Left ventricle myocardium inferior (tissue), 1 donor: ENCODE results near the gene ANKRD40. TPM values are rescaled to one million over a fixed set of nuclear protein-coding genes. Genes with fewer than 3 reads are reported as not detected.

Experiments used
- DNase-seq: peaks from one replicate; pipeline ENCODE4 v3.0.0-alpha.2; 2020
- H3K27ac ChIP-seq: fragments of 200-600 bp; replicated peaks from 2 replicates; pipeline ENCODE4 v1.8.0; 2021
- H3K27me3 ChIP-seq: fragments of 200-600 bp; 2 replicates; pipeline ENCODE4 v1.8.0; 2021; ENCODE audit warnings: low read depth
- H3K36me3 ChIP-seq: fragments of 200-600 bp; 2 replicates; pipeline ENCODE4 v1.8.0; 2021
- H3K4me1 ChIP-seq: fragments of 200-600 bp; 2 replicates; pipeline ENCODE4 v1.8.0; 2021
- H3K4me3 ChIP-seq: fragments of 200-600 bp; 2 replicates; pipeline ENCODE4 v1.8.0; 2021; ENCODE audit warnings: mild to moderate bottlenecking, moderate library complexity
- H3K9me3 ChIP-seq: fragments of 200-600 bp; replicated peaks from 2 replicates; pipeline ENCODE4 v1.8.0; 2021
- intact Hi-C: fragments of 100-400 bp; cut with micrococcal nuclease; formaldehyde crosslinking; loops from one replicate; pipeline ENCODE4 v1.11.0; 2022
- long read RNA-seq: library from polyadenylated mRNA; unstranded; transcript quantifications from one replicate; pipeline ENCODE4 v2.0.0, GENCODE V29; 2021
- total RNA-seq: library from RNA; stranded (reverse); fragmentation: NEBNext Ultra II Directional; extraction: Animal tissue kit (Norgen Biotek cat#: 25700); gene quantifications from one replicate; pipeline ENCODE4 v1.2.1, GENCODE V29; 2021
- TF ChIP-seq, protein P1 (sequence below): fragments of 200-600 bp; IDR thresholded peaks from 2 replicates; pipeline ENCODE4 v1.8.0; 2021; ENCODE audit warnings: antibody characterized with exemption, mild to moderate bottlenecking, borderline replicate concordance
- donor health status: DM: no; HTN: yes; CAD: no; lungs with severe emphysema.

The ANKRD40 gene, protein sequence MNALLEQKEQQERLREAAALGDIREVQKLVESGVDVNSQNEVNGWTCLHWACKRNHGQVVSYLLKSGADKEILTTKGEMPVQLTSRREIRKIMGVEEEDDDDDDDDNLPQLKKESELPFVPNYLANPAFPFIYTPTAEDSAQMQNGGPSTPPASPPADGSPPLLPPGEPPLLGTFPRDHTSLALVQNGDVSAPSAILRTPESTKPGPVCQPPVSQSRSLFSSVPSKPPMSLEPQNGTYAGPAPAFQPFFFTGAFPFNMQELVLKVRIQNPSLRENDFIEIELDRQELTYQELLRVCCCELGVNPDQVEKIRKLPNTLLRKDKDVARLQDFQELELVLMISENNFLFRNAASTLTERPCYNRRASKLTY
- total RNA-seq: 53.1 TPM
- long read RNA-seq, full-length matches to known transcripts: 57 of 76 reads
- long read RNA-seq, partial matches to known transcripts: 11 of 76 reads
- long read RNA-seq, other reads (novel, unspliced or antisense): 8 of 76 reads

DNA sequence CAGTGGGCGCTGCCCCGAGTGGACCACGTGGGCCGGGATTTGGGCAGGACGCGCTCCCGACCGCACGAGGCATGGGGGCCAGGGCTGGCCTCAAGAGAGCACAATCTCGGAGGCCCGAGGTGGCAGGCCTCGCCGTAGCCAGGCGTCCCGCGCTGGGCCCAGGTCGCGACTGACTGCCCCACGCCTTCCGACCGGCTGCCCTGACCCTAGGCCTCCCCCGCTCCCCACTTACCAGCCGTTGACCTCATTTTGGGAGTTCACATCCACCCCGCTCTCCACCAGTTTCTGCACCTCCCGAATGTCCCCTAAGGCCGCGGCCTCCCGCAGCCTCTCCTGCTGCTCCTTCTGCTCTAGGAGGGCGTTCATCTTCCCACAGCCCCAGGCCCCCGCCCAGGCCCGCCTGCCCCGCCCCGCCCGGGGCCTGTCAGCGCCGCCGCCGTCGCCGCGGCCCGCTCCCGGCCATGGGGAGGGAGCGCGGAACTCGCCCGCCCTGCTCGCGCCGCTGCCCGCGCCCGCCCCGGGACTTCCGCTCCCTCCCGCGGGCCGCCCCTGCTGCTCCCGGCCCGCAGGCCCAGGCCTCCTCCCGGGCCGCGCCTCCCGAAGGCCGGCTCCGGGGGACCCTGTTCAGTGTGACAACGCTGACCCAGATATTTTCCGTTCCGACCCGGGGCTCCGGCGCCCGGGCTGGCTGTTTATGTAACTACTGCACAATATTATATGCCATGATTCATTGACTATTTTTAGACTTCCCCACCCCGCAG is at the start of gene ANKRD40:
Gene ANKRD40 (minus strand): TSS at position 626 of the 761 bp plus-strand sequence. CDS start 260 bp downstream, at position 366.
- Histone ChIP-seq H3K4me1 (peaks cover 70% of the 10 kb centered on the region), H3K4me3 (peak within 1 kb of the TSS; percentile 88), H3K9me3 (no peaks in the 10 kb centered on the region), H3K27ac (peak within 1 kb of the TSS; percentile 97), H3K27me3 (no peaks in the 10 kb centered on the region), H3K36me3 (peaks cover 14% of the 10 kb centered on the region)
- TF ChIP-seq, protein P1, sequence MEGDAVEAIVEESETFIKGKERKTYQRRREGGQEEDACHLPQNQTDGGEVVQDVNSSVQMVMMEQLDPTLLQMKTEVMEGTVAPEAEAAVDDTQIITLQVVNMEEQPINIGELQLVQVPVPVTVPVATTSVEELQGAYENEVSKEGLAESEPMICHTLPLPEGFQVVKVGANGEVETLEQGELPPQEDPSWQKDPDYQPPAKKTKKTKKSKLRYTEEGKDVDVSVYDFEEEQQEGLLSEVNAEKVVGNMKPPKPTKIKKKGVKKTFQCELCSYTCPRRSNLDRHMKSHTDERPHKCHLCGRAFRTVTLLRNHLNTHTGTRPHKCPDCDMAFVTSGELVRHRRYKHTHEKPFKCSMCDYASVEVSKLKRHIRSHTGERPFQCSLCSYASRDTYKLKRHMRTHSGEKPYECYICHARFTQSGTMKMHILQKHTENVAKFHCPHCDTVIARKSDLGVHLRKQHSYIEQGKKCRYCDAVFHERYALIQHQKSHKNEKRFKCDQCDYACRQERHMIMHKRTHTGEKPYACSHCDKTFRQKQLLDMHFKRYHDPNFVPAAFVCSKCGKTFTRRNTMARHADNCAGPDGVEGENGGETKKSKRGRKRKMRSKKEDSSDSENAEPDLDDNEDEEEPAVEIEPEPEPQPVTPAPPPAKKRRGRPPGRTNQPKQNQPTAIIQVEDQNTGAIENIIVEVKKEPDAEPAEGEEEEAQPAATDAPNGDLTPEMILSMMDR: no peak
- intact Hi-C loops: no loop called here
- DNase-seq: peak; percentile 90

DNA sequence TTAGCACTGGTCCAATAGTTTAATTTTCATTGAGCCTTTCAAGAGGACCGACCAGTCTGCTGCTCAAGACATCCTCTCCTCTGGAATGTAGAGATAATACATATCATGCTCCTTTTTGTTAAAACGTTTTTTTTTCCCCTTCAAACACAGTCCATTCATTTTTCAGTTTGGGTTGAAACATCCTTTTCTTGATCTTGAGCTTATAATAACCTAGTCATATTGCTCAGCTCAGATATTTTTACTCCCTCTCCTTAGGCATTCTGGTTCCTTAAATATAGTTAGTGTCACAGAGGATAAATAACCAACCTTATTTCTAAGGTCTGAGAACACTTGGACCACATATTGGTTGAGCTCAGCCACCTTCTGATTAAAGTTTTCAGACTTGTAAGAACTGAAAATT is 46.8 kb upstream of the ANKRD40 start:
- intact Hi-C loops: no loop called here
- TF ChIP-seq, protein P1: no peak
- peaks cover 60% of the 10 kb centered on the region for H3K36me3 ChIP-seq

DNA sequence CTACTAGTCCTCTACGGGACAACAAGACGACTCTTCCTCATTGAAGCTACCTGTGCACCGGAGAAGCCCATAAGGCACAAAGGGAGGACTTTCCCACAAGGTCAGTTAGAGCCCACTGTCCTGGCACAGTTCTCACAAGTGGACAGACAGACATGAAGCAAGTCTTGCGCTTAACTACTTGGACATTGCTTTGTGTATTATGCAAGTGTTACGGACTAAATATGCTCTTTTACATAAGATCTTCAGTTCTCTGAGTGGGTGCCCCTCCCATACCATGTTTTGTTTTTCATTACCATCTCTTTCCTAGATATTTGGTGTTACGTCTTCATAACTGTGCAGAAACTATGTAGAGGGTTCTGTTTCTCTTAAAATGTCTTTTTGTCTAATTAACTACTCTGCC is 41.5 kb upstream of the ANKRD40 start:
- Histone ChIP-seq H3K9me3 (no peaks in the 10 kb centered on the region), H3K36me3 (peaks cover 100% of the 10 kb centered on the region), H3K27ac (no peak overlapping the region), H3K4me1 (peaks cover 8% of the 10 kb centered on the region), H3K27me3 (no peaks in the 10 kb centered on the region), H3K4me3 (no peak overlapping the region)
- no peak for DNase-seq
- TF ChIP-seq, protein P1: no peak
- intact Hi-C loops: no loop called here

More for the DNA sequence above, 46.8 kb upstream of the ANKRD40 start:
- no peaks in the 10 kb centered on the region for H3K9me3 ChIP-seq
- H3K27me3 ChIP-seq: no peaks in the 10 kb centered on the region
- H3K4me3 ChIP-seq: no peak overlapping the region
- no peak for DNase-seq
- no peak overlapping the region for H3K27ac ChIP-seq
- H3K4me1 ChIP-seq: peaks cover 6% of the 10 kb centered on the region

DNA sequence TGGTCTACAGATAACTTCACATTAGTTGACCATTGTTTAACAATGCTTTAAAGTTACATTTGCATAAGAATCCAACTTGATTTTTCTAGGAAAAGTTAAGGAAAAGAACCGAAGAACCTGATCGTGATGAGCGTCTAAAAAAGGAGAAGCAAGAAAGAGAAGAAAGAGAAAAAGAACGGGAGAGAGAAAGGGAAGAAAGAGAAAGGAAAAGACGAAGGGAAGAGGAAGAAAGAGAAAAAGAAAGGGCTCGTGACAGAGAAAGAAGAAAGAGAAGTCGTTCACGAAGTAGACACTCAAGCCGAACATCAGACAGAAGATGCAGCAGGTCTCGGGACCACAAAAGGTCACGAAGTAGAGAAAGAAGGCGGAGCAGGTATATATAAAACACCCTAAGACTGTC is 37.9 kb upstream of the ANKRD40 start:
- intact Hi-C loops: no loop called here
- Histone ChIP-seq H3K4me1 (peaks cover 8% of the 10 kb centered on the region), H3K27ac (no peak overlapping the region), H3K27me3 (no peaks in the 10 kb centered on the region), H3K36me3 (peaks cover 100% of the 10 kb centered on the region), H3K4me3 (no peak overlapping the region), H3K9me3 (no peaks in the 10 kb centered on the region)
- TF ChIP-seq, protein P1: no peak
- DNase-seq: no peak

DNA sequence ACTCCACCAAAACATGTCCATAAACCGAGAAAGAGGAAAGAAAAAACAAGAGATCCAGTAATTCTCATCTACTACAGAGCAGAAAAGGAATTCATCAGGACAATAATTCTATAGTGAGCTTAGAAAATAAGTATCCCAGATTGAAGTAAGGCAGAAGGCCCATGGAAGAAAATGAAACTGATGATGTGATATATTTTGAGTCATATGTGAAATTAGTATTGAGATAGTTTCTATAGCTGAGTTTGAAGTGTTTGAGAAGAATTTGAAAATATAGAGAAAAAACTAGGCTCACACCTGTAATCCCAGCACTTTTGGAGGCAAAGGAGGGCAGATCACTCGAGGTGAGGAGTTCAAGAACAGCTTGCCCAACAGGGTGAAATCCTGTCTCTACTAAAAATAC is 31.4 kb upstream of the ANKRD40 start:
- H3K9me3 ChIP-seq: no peaks in the 10 kb centered on the region
- TF ChIP-seq, protein P1: no peak
- H3K36me3 ChIP-seq: peaks cover 63% of the 10 kb centered on the region
- no peaks in the 10 kb centered on the region for H3K27me3 ChIP-seq
- H3K4me1 ChIP-seq: peaks cover 32% of the 10 kb centered on the region
- no peak overlapping the region for H3K27ac ChIP-seq
- intact Hi-C loops: no loop called here
- no peak overlapping the region for H3K4me3 ChIP-seq
- DNase-seq: no peak
